ENCODE data around the gene DMKN. TPM values are rescaled to one million over a fixed set of nuclear protein-coding genes. Genes with fewer than 3 reads are reported as not detected.

The DMKN gene
- polyA plus RNA-seq, 1 experiment, result 1.3 TPM

DNA sequence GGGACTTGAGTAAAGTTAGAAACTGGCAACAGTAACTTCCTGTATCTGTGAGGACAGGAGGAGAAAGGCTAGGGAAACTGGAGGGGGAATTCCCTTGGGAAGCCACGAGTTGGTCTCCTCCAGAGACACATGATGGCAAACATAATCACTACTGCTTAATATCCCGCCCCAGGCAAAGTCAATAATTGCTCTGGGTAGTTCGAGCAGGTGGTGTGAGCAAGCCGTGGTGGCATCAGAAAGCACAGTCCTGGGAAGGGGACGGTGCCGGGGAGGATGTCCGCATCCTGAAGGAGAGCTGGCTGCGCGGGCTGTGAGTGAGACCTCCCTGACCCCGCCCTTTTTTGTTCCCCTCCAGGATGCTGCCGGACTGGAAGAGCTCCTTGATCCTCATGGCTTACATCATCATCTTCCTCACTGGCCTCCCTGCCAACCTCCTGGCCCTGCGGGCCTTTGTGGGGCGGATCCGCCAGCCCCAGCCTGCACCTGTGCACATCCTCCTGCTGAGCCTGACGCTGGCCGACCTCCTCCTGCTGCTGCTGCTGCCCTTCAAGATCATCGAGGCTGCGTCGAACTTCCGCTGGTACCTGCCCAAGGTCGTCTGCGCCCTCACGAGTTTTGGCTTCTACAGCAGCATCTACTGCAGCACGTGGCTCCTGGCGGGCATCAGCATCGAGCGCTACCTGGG lies 63.9 kb downstream of the DMKN start:
- ChIA-PET POLR2A (interaction anchor here (0.7 kb wide), 1 partner anchor 105 kb away, joined by 5 read pairs; no protein-coding TSS in a partner anchor), CTCF (no interaction called here)
- no peaks in the 10 kb centered on the region; the same call in 1 of the 2 replicates for H3K9me3 ChIP-seq (ENCODE audit: control insufficient read depth, insufficient read depth, low read length)
- H3K27ac ChIP-seq (ENCODE audit: low read depth, low read length), result no peak overlapping the region
- no peak overlapping the region for H3K4me3 ChIP-seq (ENCODE audit: low read depth, low read length)
- peaks cover 7% of the 10 kb centered on the region for H3K27me3 ChIP-seq (ENCODE audit: control insufficient read depth, insufficient read depth, low read length)
- TF ChIP-seq, protein P1, sequence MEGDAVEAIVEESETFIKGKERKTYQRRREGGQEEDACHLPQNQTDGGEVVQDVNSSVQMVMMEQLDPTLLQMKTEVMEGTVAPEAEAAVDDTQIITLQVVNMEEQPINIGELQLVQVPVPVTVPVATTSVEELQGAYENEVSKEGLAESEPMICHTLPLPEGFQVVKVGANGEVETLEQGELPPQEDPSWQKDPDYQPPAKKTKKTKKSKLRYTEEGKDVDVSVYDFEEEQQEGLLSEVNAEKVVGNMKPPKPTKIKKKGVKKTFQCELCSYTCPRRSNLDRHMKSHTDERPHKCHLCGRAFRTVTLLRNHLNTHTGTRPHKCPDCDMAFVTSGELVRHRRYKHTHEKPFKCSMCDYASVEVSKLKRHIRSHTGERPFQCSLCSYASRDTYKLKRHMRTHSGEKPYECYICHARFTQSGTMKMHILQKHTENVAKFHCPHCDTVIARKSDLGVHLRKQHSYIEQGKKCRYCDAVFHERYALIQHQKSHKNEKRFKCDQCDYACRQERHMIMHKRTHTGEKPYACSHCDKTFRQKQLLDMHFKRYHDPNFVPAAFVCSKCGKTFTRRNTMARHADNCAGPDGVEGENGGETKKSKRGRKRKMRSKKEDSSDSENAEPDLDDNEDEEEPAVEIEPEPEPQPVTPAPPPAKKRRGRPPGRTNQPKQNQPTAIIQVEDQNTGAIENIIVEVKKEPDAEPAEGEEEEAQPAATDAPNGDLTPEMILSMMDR (IDR thresholded peaks at IDR 0.05; ENCODE audit: low read depth, low read length), result no peak
- no peak for DNase-seq (ENCODE audit: low read depth, low spot score)

DNA sequence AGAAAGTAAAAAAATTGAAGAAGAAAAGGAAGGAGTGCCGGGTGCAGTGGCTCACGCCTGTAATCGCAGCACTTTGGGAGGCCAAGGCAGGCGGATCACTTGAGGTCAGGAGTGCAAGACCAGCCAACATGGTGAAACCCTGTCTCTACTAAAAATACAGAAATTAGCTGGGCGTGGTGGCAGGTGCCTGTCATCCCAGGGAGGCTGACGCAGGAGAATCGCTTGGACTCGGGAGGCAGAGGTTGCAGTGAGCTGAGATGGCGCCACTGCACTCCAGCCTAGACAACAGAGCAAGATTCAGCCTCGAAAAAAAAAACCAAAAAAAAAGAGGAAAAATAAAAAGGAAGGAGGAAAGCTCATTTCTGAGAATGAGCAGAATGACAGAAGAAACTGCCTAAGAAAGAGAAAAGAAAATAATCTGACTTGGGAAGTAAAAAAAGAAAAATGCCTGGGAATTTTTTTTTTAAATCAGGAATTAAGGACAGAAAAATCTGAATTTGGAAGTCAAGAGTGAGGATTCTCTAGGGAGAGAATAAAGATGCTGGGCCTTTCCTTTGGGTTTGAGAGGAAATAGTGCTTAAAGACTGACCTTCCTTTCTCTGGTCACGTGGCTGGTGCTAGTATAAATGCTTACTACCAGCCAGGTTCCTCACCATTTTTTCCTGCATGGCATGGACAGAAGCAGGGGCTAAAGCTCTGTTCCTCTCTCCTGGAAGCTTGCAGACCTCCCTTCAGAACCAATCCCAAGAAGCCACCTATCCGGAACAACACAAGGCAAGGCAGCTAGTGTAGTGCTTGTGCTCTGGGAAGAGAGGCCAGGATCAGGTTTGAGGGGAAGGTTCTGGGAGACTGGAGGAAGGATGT lies 65.6 kb downstream of the DMKN start, which contains the start of gene FFAR2:
TSS of gene FFAR2 (plus strand) at position 652 of the 864 bp plus-strand sequence. CDS start 1,458 bp downstream, outside the sequence.
- ChIA-PET CTCF (no interaction called here), POLR2A (no interaction called here)
- TF ChIP-seq, protein P1 (IDR thresholded peaks at IDR 0.05; ENCODE audit: low read depth, low read length), result no peak
- DNase-seq (ENCODE audit: low read depth, low spot score), result no peak
- Histone ChIP-seq H3K27me3 (ENCODE audit: control insufficient read depth, insufficient read depth, low read length) (peaks cover 7% of the 10 kb centered on the region), H3K9me3 (ENCODE audit: control insufficient read depth, insufficient read depth, low read length) (no peaks in the 10 kb centered on the region; the same call in 1 of the 2 replicates), H3K4me3 (ENCODE audit: low read depth, low read length) (no peak within 1 kb of the TSS), H3K27ac (ENCODE audit: low read depth, low read length) (no peak within 1 kb of the TSS)

Other genes starting within 250 kb of the DMKN start
- gene USF2, start 244.7 kb downstream of the DMKN start, polyA plus RNA-seq (2011; rRNA removed), result 55.6 and 58.6 TPM in 2 replicates
- not detected in 2 replicates for gene HAMP, start 231.1 kb downstream of the DMKN start, polyA plus RNA-seq (2011; rRNA removed)
- not detected in 2 replicates for gene MAG, start 221.5 kb downstream of the DMKN start, polyA plus RNA-seq (2011; rRNA removed)
- gene CD22, start 184.5 kb downstream of the DMKN start, polyA plus RNA-seq (2011; rRNA removed), result not detected in 2 replicates
- gene FFAR1, start 165.7 kb downstream of the DMKN start, polyA plus RNA-seq (2011; rRNA removed), result not detected in 2 replicates
- not detected in 2 replicates for gene FFAR3, start 155.2 kb downstream of the DMKN start, polyA plus RNA-seq (2011; rRNA removed)
- gene GPR42, start 142.6 kb downstream of the DMKN start, polyA plus RNA-seq (2011; rRNA removed), result not detected in 2 replicates
- not detected in 2 replicates for gene FFAR2, start 65.4 kb downstream of the DMKN start, polyA plus RNA-seq (2011; rRNA removed)
- gene KRTDAP, start 23.2 kb downstream of the DMKN start, polyA plus RNA-seq (2011; rRNA removed), result not detected in 2 replicates
- gene SBSN, start 14.7 kb upstream of the DMKN start, polyA plus RNA-seq (2011; rRNA removed), result 1.8 and 2.1 TPM in 2 replicates
- gene GAPDHS, start 19.8 kb upstream of the DMKN start, polyA plus RNA-seq (2011; rRNA removed), result not detected in 2 replicates
- gene TMEM147, start 32.0 kb upstream of the DMKN start, polyA plus RNA-seq (2011; rRNA removed), result 88.7 and 116 TPM in 2 replicates
- gene ATP4A, start 50.0 kb upstream of the DMKN start, polyA plus RNA-seq (2011; rRNA removed), result not detected in 2 replicates
- not detected in 2 replicates for gene PMIS2, start 72.5 kb upstream of the DMKN start, polyA plus RNA-seq (2011; rRNA removed)
- 1.9 and 2.3 TPM in 2 replicates for gene HAUS5, start 99.1 kb upstream of the DMKN start, polyA plus RNA-seq (2011; rRNA removed)
- 33.4 and 35.6 TPM in 2 replicates for gene RBM42, start 115.4 kb upstream of the DMKN start, polyA plus RNA-seq (2011; rRNA removed)
- 0.33 and 0.36 TPM in 2 replicates for gene ETV2, start 128.1 kb upstream of the DMKN start, polyA plus RNA-seq (2011; rRNA removed)
- gene COX6B1, start 134.7 kb upstream of the DMKN start, polyA plus RNA-seq (2011; rRNA removed), result 398 and 527 TPM in 2 replicates
- 0.07 TPM in 1 of 2 replicates, not detected in the other for gene UPK1A, start 152.9 kb upstream of the DMKN start, polyA plus RNA-seq (2011; rRNA removed)
- gene ZBTB32, start 190.9 kb upstream of the DMKN start, polyA plus RNA-seq (2011; rRNA removed), result not detected in 2 replicates
- 6.1 and 8.7 TPM in 2 replicates for gene KMT2B, start 204.4 kb upstream of the DMKN start, polyA plus RNA-seq (2011; rRNA removed)
- gene IGFLR1, start 228.8 kb upstream of the DMKN start, polyA plus RNA-seq (2011; rRNA removed), result 1.3 and 2.0 TPM in 2 replicates
- 10.2 and 11.8 TPM in 2 replicates for gene U2AF1L4, start 231.8 kb upstream of the DMKN start, polyA plus RNA-seq (2011; rRNA removed)
- gene PSENEN, start 232.0 kb upstream of the DMKN start, polyA plus RNA-seq (2011; rRNA removed), result 41.0 and 52.7 TPM in 2 replicates
- gene LIN37, start 234.9 kb upstream of the DMKN start, polyA plus RNA-seq (2011; rRNA removed), result 5.5 and 7.6 TPM in 2 replicates
- gene HSPB6, start 243.4 kb upstream of the DMKN start, polyA plus RNA-seq (2011; rRNA removed), result 31.7 and 46.5 TPM in 2 replicates
- gene PROSER3, start 244.5 kb upstream of the DMKN start, polyA plus RNA-seq (2011; rRNA removed), result 5.2 and 7.1 TPM in 2 replicates